Mesothelial cell of epicardium (in vitro differentiated cells): Measurements from ENCODE around the gene CIC. TPM values are rescaled to one million over a fixed set of nuclear protein-coding genes. Genes with fewer than 3 reads are reported as not detected.

ENCODE experiments used
- DNase-seq, 2 experiments: peaks; one replicate each; pipeline ENCODE4 v3.0.0; 2021; ENCODE audit warnings: low spot score in 2 of 2; ENCODE audit not compliant: unreplicated experiment in 2 of 2
- H3K27ac Mint-ChIP-seq: 2 replicates; pipeline ENCODE4 v1.8.0; 2021; ENCODE audit warnings: mixed read lengths
- H3K27me3 Mint-ChIP-seq: 2 replicates; pipeline ENCODE4 v1.8.0; 2021; ENCODE audit warnings: low read depth, mixed read lengths
- H3K36me3 Mint-ChIP-seq: 2 replicates; pipeline ENCODE4 v1.8.0; 2021; ENCODE audit warnings: mixed read lengths
- H3K4me1 Mint-ChIP-seq: 2 replicates; pipeline ENCODE4 v1.8.0; 2021; ENCODE audit warnings: mixed read lengths
- H3K4me3 Mint-ChIP-seq: 2 replicates; pipeline ENCODE4 v1.8.0; 2021; ENCODE audit warnings: mild to moderate bottlenecking, moderate library complexity, mixed read lengths
- H3K9me3 Mint-ChIP-seq: 2 replicates; pipeline ENCODE4 v1.8.0; 2021; ENCODE audit warnings: mixed read lengths
- total RNA-seq: library from RNA; stranded (reverse); gene quantifications from 3 replicates; pipeline ENCODE4 v1.2.1, GENCODE V29; 2021
- TF ChIP-seq, protein P1 (sequence below): fragments of 200-600 bp; sonication (generic); IDR thresholded peaks from one replicate; pipeline ENCODE4 v1.5.0; 2021; ENCODE audit warnings: antibody characterized with exemption; ENCODE audit not compliant: unreplicated experiment

Gene CIC
- total RNA-seq = 84.0 to 90.9 TPM (median 90.8 TPM) in 3 replicates

DNA sequence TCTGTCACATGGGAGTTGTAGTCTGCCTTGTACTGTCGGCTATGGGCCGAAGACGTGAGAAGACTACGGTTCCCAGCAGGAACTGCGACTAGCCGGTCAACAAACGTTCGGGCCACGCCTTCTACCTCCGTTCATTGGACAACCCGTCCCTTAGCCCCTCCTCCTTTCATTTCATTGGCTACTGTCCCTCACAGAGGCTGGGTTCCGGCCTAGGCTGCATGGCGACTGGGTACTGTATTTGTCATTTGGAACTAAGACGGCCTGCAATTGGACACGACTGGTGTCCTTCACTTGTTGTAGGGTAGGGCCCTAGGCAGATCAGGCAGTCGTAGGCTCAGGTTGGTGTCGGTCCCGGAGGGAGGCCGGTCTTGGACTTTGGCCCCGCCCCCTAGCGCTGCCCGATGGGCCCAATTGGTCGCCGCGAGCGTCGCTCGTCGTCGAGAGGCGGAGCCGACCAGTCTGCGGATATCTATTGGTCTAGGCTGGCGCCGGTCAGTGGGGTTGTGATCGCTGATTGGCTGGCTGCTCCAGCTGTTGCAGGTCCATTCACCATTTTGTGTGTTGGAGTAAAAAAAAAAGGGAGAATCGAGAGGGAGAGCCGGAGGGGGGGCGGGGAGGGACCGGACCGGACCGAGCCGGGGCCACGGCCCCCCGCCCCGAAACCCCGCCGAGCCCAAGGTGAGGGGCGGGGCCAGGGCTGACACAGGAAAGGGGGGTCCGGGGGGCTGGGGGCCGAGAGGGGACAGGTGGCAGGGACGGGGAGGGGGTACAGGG lies at the start of gene CIC:
CIC (plus strand) TSS at position 549 of the 774 bp plus-strand sequence. CDS start 2,532 bp downstream, outside the sequence.
- H3K4me1 Mint-ChIP-seq = peaks cover 27% of the 10 kb centered on the region
- peak; percentile 97 to 99 for DNase-seq
- peak within 1 kb of the TSS; percentile 82 for H3K4me3 Mint-ChIP-seq
- no peaks in the 10 kb centered on the region for H3K27me3 Mint-ChIP-seq
- H3K9me3 Mint-ChIP-seq = no peaks in the 10 kb centered on the region
- TF ChIP-seq, protein P1, sequence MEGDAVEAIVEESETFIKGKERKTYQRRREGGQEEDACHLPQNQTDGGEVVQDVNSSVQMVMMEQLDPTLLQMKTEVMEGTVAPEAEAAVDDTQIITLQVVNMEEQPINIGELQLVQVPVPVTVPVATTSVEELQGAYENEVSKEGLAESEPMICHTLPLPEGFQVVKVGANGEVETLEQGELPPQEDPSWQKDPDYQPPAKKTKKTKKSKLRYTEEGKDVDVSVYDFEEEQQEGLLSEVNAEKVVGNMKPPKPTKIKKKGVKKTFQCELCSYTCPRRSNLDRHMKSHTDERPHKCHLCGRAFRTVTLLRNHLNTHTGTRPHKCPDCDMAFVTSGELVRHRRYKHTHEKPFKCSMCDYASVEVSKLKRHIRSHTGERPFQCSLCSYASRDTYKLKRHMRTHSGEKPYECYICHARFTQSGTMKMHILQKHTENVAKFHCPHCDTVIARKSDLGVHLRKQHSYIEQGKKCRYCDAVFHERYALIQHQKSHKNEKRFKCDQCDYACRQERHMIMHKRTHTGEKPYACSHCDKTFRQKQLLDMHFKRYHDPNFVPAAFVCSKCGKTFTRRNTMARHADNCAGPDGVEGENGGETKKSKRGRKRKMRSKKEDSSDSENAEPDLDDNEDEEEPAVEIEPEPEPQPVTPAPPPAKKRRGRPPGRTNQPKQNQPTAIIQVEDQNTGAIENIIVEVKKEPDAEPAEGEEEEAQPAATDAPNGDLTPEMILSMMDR = no peak
- peak within 1 kb of the TSS; percentile 96 for H3K27ac Mint-ChIP-seq
- H3K36me3 Mint-ChIP-seq = peaks cover 4% of the 10 kb centered on the region

DNA sequence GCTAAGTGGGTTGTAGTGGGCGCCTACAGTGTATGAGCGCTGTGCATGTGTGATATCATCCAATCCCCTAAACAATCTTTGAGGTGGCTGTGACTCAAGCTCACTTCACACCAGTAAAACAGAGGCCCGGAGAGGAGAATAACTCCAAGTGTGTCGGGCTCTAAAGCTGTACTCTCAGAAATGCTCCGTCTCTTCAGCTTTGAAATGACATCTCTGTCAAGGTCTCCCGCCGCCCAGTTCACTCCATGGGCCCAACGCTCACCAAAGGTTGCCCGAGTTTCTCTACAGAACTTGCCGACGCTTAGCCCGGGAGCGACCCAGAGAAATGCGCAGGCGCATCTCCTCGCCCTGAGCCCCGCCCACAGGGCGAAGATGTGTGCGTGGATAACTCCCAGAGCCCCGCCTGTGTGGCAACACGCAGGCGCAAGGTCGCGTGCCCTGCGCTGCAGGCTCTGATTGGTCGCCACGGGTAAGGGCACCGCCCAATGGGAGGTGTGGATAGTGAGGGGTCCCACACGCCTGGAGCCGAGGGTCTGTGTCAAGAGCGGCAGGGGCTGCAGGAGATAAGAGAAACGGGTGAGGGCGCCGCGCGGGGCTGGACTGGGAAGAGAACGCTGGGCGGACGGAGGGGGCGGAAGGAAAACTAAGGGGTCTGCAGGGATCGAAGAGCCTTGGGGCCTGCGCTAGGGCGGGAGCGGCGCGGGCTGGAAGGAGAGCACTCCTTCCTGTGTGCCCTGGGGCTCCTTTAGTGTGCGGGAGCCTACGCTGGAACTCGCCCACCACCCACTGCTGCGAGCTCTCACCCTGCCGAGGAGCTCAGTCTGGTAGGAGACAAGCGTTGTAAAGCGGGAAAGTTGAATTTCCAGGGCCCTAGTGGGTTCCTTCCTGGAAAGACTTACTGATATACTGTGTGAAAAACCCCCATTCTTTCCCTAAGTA lies 49.0 kb upstream of the CIC start, which contains the start of gene ZNF526:
ZNF526 (plus strand) TSS at position 501 of the 939 bp plus-strand sequence. CDS start 4,092 bp downstream, outside the sequence.
- Mint-ChIP-seq H3K27ac (peak within 1 kb of the TSS; percentile 97), H3K9me3 (no peaks in the 10 kb centered on the region), H3K4me1 (peaks cover 35% of the 10 kb centered on the region), H3K36me3 (peaks cover 13% of the 10 kb centered on the region), H3K27me3 (peaks cover 1% of the 10 kb centered on the region), H3K4me3 (peak within 1 kb of the TSS; percentile 95)
- DNase-seq = peak; percentile 96 to 97
- TF ChIP-seq, protein P1 = no peak

DNA sequence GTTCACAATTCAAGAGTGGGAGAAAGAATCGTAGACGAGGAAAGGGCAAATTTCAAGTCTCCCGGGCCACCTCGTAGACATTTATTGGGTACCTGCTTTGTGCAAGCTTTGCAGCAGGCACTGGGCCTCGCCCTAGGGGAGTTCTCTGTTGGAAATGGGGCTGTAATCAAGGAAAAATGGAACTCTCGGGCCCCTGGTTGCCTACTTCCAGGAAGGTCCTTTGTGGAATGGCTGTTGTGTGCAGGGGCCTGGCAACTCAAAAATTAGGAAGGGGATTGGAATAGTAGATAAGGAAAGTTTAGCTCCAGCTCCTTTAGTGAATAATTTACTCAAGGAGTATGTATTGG lies 48.3 kb upstream of the CIC start:
- H3K9me3 Mint-ChIP-seq = no peaks in the 10 kb centered on the region
- H3K27me3 Mint-ChIP-seq = peaks cover 1% of the 10 kb centered on the region
- H3K27ac Mint-ChIP-seq = peak overlapping the region; percentile 97
- peaks cover 13% of the 10 kb centered on the region for H3K36me3 Mint-ChIP-seq
- TF ChIP-seq, protein P1 = no peak
- H3K4me1 Mint-ChIP-seq = peaks cover 35% of the 10 kb centered on the region
- peak overlapping the region; percentile 95 for H3K4me3 Mint-ChIP-seq
- DNase-seq = no peak

DNA sequence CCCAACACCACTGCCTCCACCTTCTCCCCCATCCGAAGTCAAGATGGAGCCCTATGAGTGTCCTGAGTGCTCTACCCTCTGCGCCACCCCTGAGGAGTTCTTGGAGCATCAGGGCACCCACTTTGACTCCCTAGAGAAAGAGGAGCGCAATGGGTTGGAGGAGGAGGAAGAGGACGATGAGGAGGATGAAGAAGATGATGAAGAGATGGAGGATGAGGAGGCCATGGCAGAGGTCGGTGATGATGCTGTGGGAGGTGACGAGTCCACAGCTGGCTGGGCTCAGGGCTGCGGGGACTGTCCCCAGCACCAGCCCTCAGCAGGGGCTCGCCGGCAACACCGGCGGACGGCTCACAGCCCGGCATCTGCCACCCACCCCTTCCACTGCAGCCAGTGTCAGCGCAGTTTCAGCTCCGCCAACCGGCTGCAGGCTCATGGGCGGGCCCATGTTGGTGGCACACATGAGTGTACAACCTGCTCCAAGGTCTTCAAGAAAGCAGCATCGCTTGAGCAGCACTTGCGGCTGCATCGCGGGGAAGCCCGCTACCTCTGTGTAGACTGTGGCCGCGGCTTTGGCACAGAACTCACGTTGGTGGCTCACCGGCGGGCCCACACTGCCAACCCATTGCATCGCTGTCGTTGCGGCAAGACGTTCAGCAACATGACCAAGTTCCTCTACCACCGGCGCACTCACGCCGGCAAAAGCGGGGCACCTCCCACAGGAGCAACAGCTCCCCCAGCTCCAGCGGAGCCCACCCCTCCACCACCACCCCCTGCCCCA lies 43.9 kb upstream of the CIC start:
- Mint-ChIP-seq H3K4me1 (peaks cover 12% of the 10 kb centered on the region), H3K27ac (no peak overlapping the region), H3K9me3 (no peaks in the 10 kb centered on the region), H3K36me3 (peaks cover 41% of the 10 kb centered on the region), H3K4me3 (no peak overlapping the region), H3K27me3 (no peaks in the 10 kb centered on the region)
- no peak for DNase-seq
- TF ChIP-seq, protein P1 = no peak

DNA sequence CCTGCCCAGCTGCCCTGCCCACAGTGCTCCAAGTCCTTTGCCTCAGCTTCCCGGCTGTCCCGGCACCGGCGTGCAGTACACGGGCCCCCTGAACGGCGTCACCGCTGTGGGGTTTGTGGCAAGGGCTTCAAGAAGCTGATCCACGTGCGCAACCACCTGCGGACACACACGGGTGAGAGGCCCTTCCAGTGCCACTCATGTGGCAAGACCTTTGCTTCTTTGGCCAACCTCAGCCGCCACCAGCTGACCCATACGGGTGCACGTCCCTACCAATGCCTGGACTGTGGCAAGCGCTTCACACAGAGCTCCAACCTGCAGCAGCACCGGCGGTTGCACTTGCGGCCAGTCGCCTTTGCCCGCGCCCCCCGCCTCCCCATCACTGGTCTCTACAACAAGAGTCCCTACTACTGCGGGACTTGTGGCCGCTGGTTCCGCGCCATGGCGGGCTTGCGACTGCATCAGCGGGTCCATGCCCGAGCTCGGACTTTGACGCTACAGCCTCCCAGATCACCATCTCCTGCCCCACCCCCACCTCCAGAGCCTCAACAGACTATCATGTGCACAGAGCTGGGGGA lies 43.2 kb upstream of the CIC start:
- Mint-ChIP-seq H3K27ac (no peak overlapping the region), H3K27me3 (no peaks in the 10 kb centered on the region), H3K9me3 (no peaks in the 10 kb centered on the region), H3K4me1 (peaks cover 5% of the 10 kb centered on the region), H3K36me3 (peaks cover 41% of the 10 kb centered on the region), H3K4me3 (no peak overlapping the region)
- DNase-seq = no peak
- TF ChIP-seq, protein P1 = no peak
